Measurements from ENCODE around the gene TOM1L1. TPM values are rescaled to one million over a fixed set of nuclear protein-coding genes. Genes with fewer than 3 reads are reported as not detected.

Gene TOM1L1
- total RNA-seq, 4 donors from 2014 or later = 40.2 to 54.6 (median 50.5) TPM

GRCh38 chr17:54881255-54881972 is 19.2 kb upstream of the TOM1L1 start:
- Histone ChIP-seq H3K4me3 (no peak overlapping the region), H3K36me3 (no peaks in the 10 kb centered on the region), H3K4me1 (no peaks in the 10 kb centered on the region), H3K9me3 (no peaks in the 10 kb centered on the region), H3K27me3 (no peaks in the 10 kb centered on the region), H3K27ac (no peak overlapping the region)
- DNase-seq (ENCODE audit: low spot score in 2 of 2) = no peak
- TF ChIP-seq CTCF (IDR thresholded peaks at IDR 0.05) = no peak
- 81% methylated on average over 10 of the region's 10 CpGs for WGBS

- WGBS = 54% methylated on average over 4 of the region's 4 CpGs
- TF ChIP-seq EP300 (IDR thresholded peaks at IDR 0.05) (no peak), POLR2A (IDR thresholded peaks at IDR 0.05) (no peak), CTCF (IDR thresholded peaks at IDR 0.05) (no peak), POLR2AphosphoS5 (IDR thresholded peaks at IDR 0.05) (no peak)
- no peak for DNase-seq (ENCODE audit: low spot score in 2 of 2)
- H3K9me3 ChIP-seq = no peaks in the 10 kb centered on the region
- H3K4me1 ChIP-seq = no peaks in the 10 kb centered on the region
- no peaks in the 10 kb centered on the region for H3K27me3 ChIP-seq
- no peak overlapping the region for H3K27ac ChIP-seq
- H3K4me3 ChIP-seq = no peak overlapping the region
- no peaks in the 10 kb centered on the region for H3K36me3 ChIP-seq
These were observed 18.3 kb upstream of the TOM1L1 start for GRCh38 chr17:54882371-54882770.

GRCh38 chr17:54882950-54883349 is 17.7 kb upstream of the TOM1L1 start:
- H3K27me3 ChIP-seq = no peaks in the 10 kb centered on the region
- H3K9me3 ChIP-seq = no peaks in the 10 kb centered on the region
- DNase-seq (ENCODE audit: low spot score in 2 of 2) = no peak
- no peak overlapping the region for H3K4me3 ChIP-seq
- no peaks in the 10 kb centered on the region for H3K36me3 ChIP-seq
- H3K27ac ChIP-seq = no peak overlapping the region
- no peaks in the 10 kb centered on the region for H3K4me1 ChIP-seq
- TF ChIP-seq POLR2AphosphoS5 (IDR thresholded peaks at IDR 0.05) (no peak), EP300 (IDR thresholded peaks at IDR 0.05) (no peak), CTCF (IDR thresholded peaks at IDR 0.05) (no peak), POLR2A (IDR thresholded peaks at IDR 0.05) (no peak)
- 79% methylated on average over 3 of the region's 3 CpGs for WGBS

- H3K9me3 ChIP-seq = no peaks in the 10 kb centered on the region
- H3K4me3 ChIP-seq = no peak overlapping the region
- 85% methylated on average over 2 of the region's 2 CpGs for WGBS
- TF ChIP-seq EP300 (IDR thresholded peaks at IDR 0.05) = no peak
- no peak for TF ChIP-seq POLR2A (IDR thresholded peaks at IDR 0.05)
- TF ChIP-seq POLR2AphosphoS5 (IDR thresholded peaks at IDR 0.05) = no peak
- TF ChIP-seq CTCF (IDR thresholded peaks at IDR 0.05) = no peak
- H3K27me3 ChIP-seq = no peaks in the 10 kb centered on the region
- DNase-seq (ENCODE audit: low spot score in 2 of 2) = no peak
- H3K36me3 ChIP-seq = no peaks in the 10 kb centered on the region
- H3K4me1 ChIP-seq = no peaks in the 10 kb centered on the region
- no peak overlapping the region for H3K27ac ChIP-seq
These were observed 16.7 kb upstream of the TOM1L1 start for GRCh38 chr17:54883939-54884338.

- no peak for DNase-seq (ENCODE audit: low spot score in 2 of 2)
These were observed 12.9 kb upstream of the TOM1L1 start for GRCh38 chr17:54887787-54888186.

More at GRCh38 chr17:54887787-54888186, 12.9 kb upstream of the TOM1L1 start:
- Histone ChIP-seq H3K4me1 (no peaks in the 10 kb centered on the region), H3K27me3 (no peaks in the 10 kb centered on the region), H3K4me3 (no peak overlapping the region), H3K9me3 (no peaks in the 10 kb centered on the region), H3K36me3 (no peaks in the 10 kb centered on the region), H3K27ac (no peak overlapping the region)
- TF ChIP-seq CTCF (IDR thresholded peaks at IDR 0.05) = no peak
- no peak for TF ChIP-seq POLR2AphosphoS5 (IDR thresholded peaks at IDR 0.05)
- no peak for TF ChIP-seq POLR2A (IDR thresholded peaks at IDR 0.05)
- TF ChIP-seq EP300 (IDR thresholded peaks at IDR 0.05) = no peak
- 66% methylated on average over 3 of the region's 3 CpGs for whole genome bisulfite sequencing
